DOHH2 (cell line): ENCODE data around the gene RASAL1.

ENCODE experiments used
- EZH2phosphoT487 ChIP-seq: fragments of 200-600 bp; sonication (generic); IDR thresholded peaks from 2 replicates; pipeline ENCODE4 v1.6.1; 2017; ENCODE audit warnings: borderline replicate concordance, mild to moderate bottlenecking, antibody characterized with exemption, low read length, moderate library complexity, mixed read lengths
- TF ChIP-seq, protein P1 (sequence below): fragments of 200-600 bp; sonication (generic); IDR thresholded peaks from one replicate; pipeline ENCODE4 v1.5.1; 2014; ENCODE audit warnings: antibody characterized with exemption, mild to moderate bottlenecking, low read depth, low read length; ENCODE audit not compliant: poor library complexity, severe bottlenecking

GRCh38 chr12:113049976-113050742, 85.4 kb downstream of the RASAL1 start:
- TF ChIP-seq EZH2phosphoT487, result no peak
- TF ChIP-seq, protein P1, sequence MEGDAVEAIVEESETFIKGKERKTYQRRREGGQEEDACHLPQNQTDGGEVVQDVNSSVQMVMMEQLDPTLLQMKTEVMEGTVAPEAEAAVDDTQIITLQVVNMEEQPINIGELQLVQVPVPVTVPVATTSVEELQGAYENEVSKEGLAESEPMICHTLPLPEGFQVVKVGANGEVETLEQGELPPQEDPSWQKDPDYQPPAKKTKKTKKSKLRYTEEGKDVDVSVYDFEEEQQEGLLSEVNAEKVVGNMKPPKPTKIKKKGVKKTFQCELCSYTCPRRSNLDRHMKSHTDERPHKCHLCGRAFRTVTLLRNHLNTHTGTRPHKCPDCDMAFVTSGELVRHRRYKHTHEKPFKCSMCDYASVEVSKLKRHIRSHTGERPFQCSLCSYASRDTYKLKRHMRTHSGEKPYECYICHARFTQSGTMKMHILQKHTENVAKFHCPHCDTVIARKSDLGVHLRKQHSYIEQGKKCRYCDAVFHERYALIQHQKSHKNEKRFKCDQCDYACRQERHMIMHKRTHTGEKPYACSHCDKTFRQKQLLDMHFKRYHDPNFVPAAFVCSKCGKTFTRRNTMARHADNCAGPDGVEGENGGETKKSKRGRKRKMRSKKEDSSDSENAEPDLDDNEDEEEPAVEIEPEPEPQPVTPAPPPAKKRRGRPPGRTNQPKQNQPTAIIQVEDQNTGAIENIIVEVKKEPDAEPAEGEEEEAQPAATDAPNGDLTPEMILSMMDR, result peak; percentile 94
